Measurements from ENCODE around the gene SPINK8. TPM values are rescaled to one million over a fixed set of nuclear protein-coding genes. Genes with fewer than 3 reads are reported as not detected.
"Not testable (repeated sequence)": the region's sequence is repeated elsewhere in the genome, so short reads cannot be mapped to it uniquely, and the experiment has no call there.

SPINK8 gene
- total and polyA plus RNA-seq, 2 donors: not detected

GRCh38 chr3:48280881-48281280, 52.6 kb downstream of the SPINK8 start:
- 62% methylated on average over 4 of the region's 4 CpGs for WGBS
- no peaks in the 10 kb centered on the region for H3K36me3 ChIP-seq (ENCODE audit: insufficient read depth)
- H3K27ac ChIP-seq (ENCODE audit: low read depth): no peak overlapping the region
- no peaks in the 10 kb centered on the region for H3K4me1 ChIP-seq (ENCODE audit: insufficient read depth)
- no peak for DNase-seq (ENCODE audit: extremely low spot score)
- H3K4me3 ChIP-seq (ENCODE audit: low read depth, low read length): no peak overlapping the region

GRCh38 chr3:48278884-48279559, 54.4 kb downstream of the SPINK8 start:
- 71% methylated on average over 4 of the region's 4 CpGs for WGBS
- Histone ChIP-seq H3K27ac (ENCODE audit: low read depth) (no peak overlapping the region), H3K36me3 (ENCODE audit: insufficient read depth) (no peaks in the 10 kb centered on the region), H3K4me1 (ENCODE audit: insufficient read depth) (no peaks in the 10 kb centered on the region), H3K4me3 (ENCODE audit: low read depth, low read length) (no peak overlapping the region)
- no peak for DNase-seq (ENCODE audit: extremely low spot score)

GRCh38 chr3:48276911-48277641, 56.4 kb downstream of the SPINK8 start:
- Histone ChIP-seq H3K27ac (ENCODE audit: low read depth) (no peak overlapping the region), H3K4me1 (ENCODE audit: insufficient read depth) (no peaks in the 10 kb centered on the region), H3K4me3 (ENCODE audit: low read depth, low read length) (no peak overlapping the region), H3K36me3 (ENCODE audit: insufficient read depth) (no peaks in the 10 kb centered on the region)
- DNase-seq (ENCODE audit: extremely low spot score): no peak
- 95% methylated on average over 7 of the region's 7 CpGs for WGBS

GRCh38 chr3:48275287-48276027, 58.0 kb downstream of the SPINK8 start:
- 57% methylated on average over 8 of the region's 8 CpGs for WGBS
- Histone ChIP-seq H3K4me3 (ENCODE audit: low read depth, low read length) (no peak overlapping the region), H3K4me1 (ENCODE audit: insufficient read depth) (no peaks in the 10 kb centered on the region), H3K36me3 (ENCODE audit: insufficient read depth) (no peaks in the 10 kb centered on the region), H3K27ac (ENCODE audit: low read depth) (no peak overlapping the region)
- no peak for DNase-seq (ENCODE audit: extremely low spot score)

- 91% methylated on average over 10 of the region's 10 CpGs for WGBS
- no peak for DNase-seq (ENCODE audit: extremely low spot score)
- no peak overlapping the region for H3K4me3 ChIP-seq (ENCODE audit: low read depth, low read length)
- no peaks in the 10 kb centered on the region for H3K36me3 ChIP-seq (ENCODE audit: insufficient read depth)
- H3K27ac ChIP-seq (ENCODE audit: low read depth): no peak overlapping the region
- no peaks in the 10 kb centered on the region for H3K4me1 ChIP-seq (ENCODE audit: insufficient read depth)
Measured at GRCh38 chr3:48274452-48274851, 59.0 kb downstream of the SPINK8 start.

- H3K27ac ChIP-seq (ENCODE audit: low read depth): no peak overlapping the region
- no peak overlapping the region for H3K4me3 ChIP-seq (ENCODE audit: low read depth, low read length)
- H3K4me1 ChIP-seq (ENCODE audit: insufficient read depth): no peaks in the 10 kb centered on the region
- H3K36me3 ChIP-seq (ENCODE audit: insufficient read depth): no peaks in the 10 kb centered on the region
- DNase-seq (ENCODE audit: extremely low spot score): no peak
- WGBS: 13% methylated on average over 9 of the region's 9 CpGs
Measured at GRCh38 chr3:48273594-48274211, 59.8 kb downstream of the SPINK8 start.

GRCh38 chr3:48271763-48272498, 61.5 kb downstream of the SPINK8 start:
- Histone ChIP-seq H3K4me3 (ENCODE audit: low read depth, low read length) (no peak overlapping the region), H3K36me3 (ENCODE audit: insufficient read depth) (no peaks in the 10 kb centered on the region), H3K27ac (ENCODE audit: low read depth) (no peak overlapping the region), H3K4me1 (ENCODE audit: insufficient read depth) (no peaks in the 10 kb centered on the region)
- DNase-seq (ENCODE audit: extremely low spot score): no peak
- WGBS: 97% methylated on average over 38 of the region's 38 CpGs

- not testable (repeated sequence) for H3K4me3 ChIP-seq (ENCODE audit: low read depth, low read length); H3K4me1 ChIP-seq (ENCODE audit: insufficient read depth); H3K36me3 ChIP-seq (ENCODE audit: insufficient read depth); DNase-seq (ENCODE audit: extremely low spot score); H3K27ac ChIP-seq (ENCODE audit: low read depth)
- WGBS: 94% methylated on average over 10 of the region's 10 CpGs
Measured at GRCh38 chr3:48271223-48271622, 62.2 kb downstream of the SPINK8 start.

- H3K27ac ChIP-seq (ENCODE audit: low read depth): no peak overlapping the region
- no peak overlapping the region for H3K4me3 ChIP-seq (ENCODE audit: low read depth, low read length)
- no peaks in the 10 kb centered on the region for H3K4me1 ChIP-seq (ENCODE audit: insufficient read depth)
- no peak for DNase-seq (ENCODE audit: extremely low spot score)
- H3K36me3 ChIP-seq (ENCODE audit: insufficient read depth): no peaks in the 10 kb centered on the region
- 78% methylated on average over 2 of the region's 2 CpGs for WGBS
Measured at GRCh38 chr3:48270306-48270705, 63.2 kb downstream of the SPINK8 start.

- no peak overlapping the region for H3K4me3 ChIP-seq (ENCODE audit: low read depth, low read length)
- DNase-seq (ENCODE audit: extremely low spot score): no peak
- no peaks in the 10 kb centered on the region for H3K4me1 ChIP-seq (ENCODE audit: insufficient read depth)
- H3K27ac ChIP-seq (ENCODE audit: low read depth): no peak overlapping the region
- WGBS: 85% methylated on average over 8 of the region's 8 CpGs
- no peaks in the 10 kb centered on the region for H3K36me3 ChIP-seq (ENCODE audit: insufficient read depth)
Measured at GRCh38 chr3:48269592-48269991, 63.9 kb downstream of the SPINK8 start.

GRCh38 chr3:48268936-48269561, 64.4 kb downstream of the SPINK8 start:
- WGBS: 76% methylated on average over 23 of the region's 23 CpGs
- Histone ChIP-seq H3K36me3 (ENCODE audit: insufficient read depth) (no peaks in the 10 kb centered on the region), H3K27ac (ENCODE audit: low read depth) (no peak overlapping the region), H3K4me1 (ENCODE audit: insufficient read depth) (no peaks in the 10 kb centered on the region), H3K4me3 (ENCODE audit: low read depth, low read length) (no peak overlapping the region)
- DNase-seq (ENCODE audit: extremely low spot score): peak; percentile 23

GRCh38 chr3:48268381-48268935, 65.0 kb downstream of the SPINK8 start:
- Histone ChIP-seq H3K27ac (ENCODE audit: low read depth) (no peak overlapping the region), H3K36me3 (ENCODE audit: insufficient read depth) (no peaks in the 10 kb centered on the region), H3K4me1 (ENCODE audit: insufficient read depth) (no peaks in the 10 kb centered on the region), H3K4me3 (ENCODE audit: low read depth, low read length) (no peak overlapping the region)
- peak; percentile 69 for DNase-seq (ENCODE audit: extremely low spot score)
- WGBS: 81% methylated on average over 13 of the region's 13 CpGs
